ENCODE results near the gene CCL18. TPM values are rescaled to one million over a fixed set of nuclear protein-coding genes. Genes with fewer than 3 reads are reported as not detected.

Gene CCL18
- total RNA-seq, 5 donors from 2014 or later (not counting 1 experiment from before 2014, with no cell fraction given) = not detected

DNA sequence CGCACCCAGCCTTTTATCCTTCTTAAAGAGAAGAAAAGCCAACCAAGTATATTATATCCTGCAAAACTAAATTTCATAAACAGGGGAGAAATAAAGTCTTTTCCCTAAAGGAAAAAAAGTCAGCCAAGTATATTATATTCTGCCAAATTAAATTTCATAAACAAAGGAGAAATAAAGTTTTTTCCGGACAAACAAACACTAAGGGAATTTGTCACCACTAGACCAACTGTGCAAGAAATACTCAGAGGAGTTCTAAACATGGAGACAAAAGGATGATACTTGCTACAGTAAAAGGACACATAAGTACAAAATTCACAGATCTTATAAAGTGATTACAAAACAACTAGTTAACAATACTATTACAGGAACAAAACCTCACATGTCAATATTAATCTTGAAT lies 14.4 kb upstream of the CCL18 start:
- no peak overlapping the region for H3K27ac Mint-ChIP-seq
- POLR2A ChIA-PET = no interaction called here
- Histone ChIP-seq H3K4me3 (ENCODE audit: control insufficient read depth in 1 of 2, extremely low read depth in 1 of 2, low read length in 1 of 2) (no peak overlapping the region), H3K36me3 (ENCODE audit: control insufficient read depth in 2 of 2, extremely low read depth in 1 of 2, insufficient read depth in 1 of 2, low read length in 1 of 2) (no peaks in the 10 kb centered on the region), H3K9me3 (peaks cover 3% of the 10 kb centered on the region), H3K4me1 (ENCODE audit: control insufficient read depth in 1 of 2, extremely low read depth in 1 of 2, insufficient read depth in 2 of 2, low read length in 2 of 2) (no peaks in the 10 kb centered on the region), H3K27me3 (replicated peaks in 1 of 2; ENCODE audit: control insufficient read depth in 2 of 2, extremely low read depth in 1 of 2, insufficient read depth in 2 of 2, low read length in 1 of 2) (peaks cover 0 to 11% of the 10 kb centered on the region in 2 experiments), H3K27ac (ENCODE audit: low read length) (no peak overlapping the region)
- peaks cover 12 to 21% of the 10 kb centered on the region in 2 donors for H3K27me3 Mint-ChIP-seq
- CTCF ChIA-PET = no interaction called here
- no peaks in the 10 kb centered on the region for H3K4me1 Mint-ChIP-seq
- H3K36me3 Mint-ChIP-seq = peaks cover 8% of the 10 kb centered on the region
- no peak overlapping the region for H3K4me3 Mint-ChIP-seq
- DNase-seq = no peak
- WGBS (ENCODE audit: insufficient coverage) = no CpG with 5 or more reads among the region's 2 CpGs
- H3K9me3 Mint-ChIP-seq = peaks cover 6 to 33% (median 20%) of the 10 kb centered on the region in 3 donors
- ATAC-seq (replicated peaks in 1 of 4) = no peak

DNA sequence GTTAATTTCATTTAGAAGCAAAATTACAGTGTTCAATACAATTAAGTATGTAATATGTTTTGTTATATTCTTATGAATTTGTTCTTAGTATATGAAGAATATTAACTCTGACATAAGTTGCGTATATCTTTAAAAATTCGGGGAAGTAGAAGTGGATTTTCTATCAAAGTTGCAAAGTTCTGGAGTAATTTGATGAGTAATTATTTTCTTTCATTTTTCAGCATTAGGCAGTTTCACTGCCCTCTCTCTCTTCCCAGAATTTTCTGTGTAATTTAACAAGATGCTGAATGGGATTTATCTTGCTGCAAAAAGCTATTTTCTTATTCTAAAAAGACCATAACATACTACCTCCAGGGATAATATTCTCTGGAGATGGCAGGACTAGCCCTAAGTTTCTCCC lies 8.9 kb upstream of the CCL18 start:
- ATAC-seq (replicated peaks in 1 of 4) (no peak), DNase-seq (no peak)
- no CpG with 5 or more reads among the region's 2 CpGs for WGBS (ENCODE audit: insufficient coverage)
- Histone ChIP-seq H3K27ac (ENCODE audit: low read length) (no peak overlapping the region), H3K27me3 (replicated peaks in 1 of 2; ENCODE audit: control insufficient read depth in 2 of 2, extremely low read depth in 1 of 2, insufficient read depth in 2 of 2, low read length in 1 of 2) (no peaks in the 10 kb centered on the region), H3K36me3 (ENCODE audit: control insufficient read depth in 2 of 2, extremely low read depth in 1 of 2, insufficient read depth in 1 of 2, low read length in 1 of 2) (no peaks in the 10 kb centered on the region), H3K4me3 (ENCODE audit: control insufficient read depth in 1 of 2, extremely low read depth in 1 of 2, low read length in 1 of 2) (no peak overlapping the region), H3K9me3 (no peaks in the 10 kb centered on the region), H3K4me1 (ENCODE audit: control insufficient read depth in 1 of 2, extremely low read depth in 1 of 2, insufficient read depth in 2 of 2, low read length in 2 of 2) (no peaks in the 10 kb centered on the region)
- H3K36me3 Mint-ChIP-seq = no peaks in the 10 kb centered on the region
- no peak overlapping the region for H3K27ac Mint-ChIP-seq
- H3K9me3 Mint-ChIP-seq = peaks cover under 1 to 16% (median 7%) of the 10 kb centered on the region in 3 donors
- no peaks in the 10 kb centered on the region for H3K4me1 Mint-ChIP-seq
- peaks cover 5 to 9% of the 10 kb centered on the region in 2 donors for H3K27me3 Mint-ChIP-seq
- ChIA-PET POLR2A (no interaction called here), CTCF (no interaction called here)
- H3K4me3 Mint-ChIP-seq = no peak overlapping the region

DNA sequence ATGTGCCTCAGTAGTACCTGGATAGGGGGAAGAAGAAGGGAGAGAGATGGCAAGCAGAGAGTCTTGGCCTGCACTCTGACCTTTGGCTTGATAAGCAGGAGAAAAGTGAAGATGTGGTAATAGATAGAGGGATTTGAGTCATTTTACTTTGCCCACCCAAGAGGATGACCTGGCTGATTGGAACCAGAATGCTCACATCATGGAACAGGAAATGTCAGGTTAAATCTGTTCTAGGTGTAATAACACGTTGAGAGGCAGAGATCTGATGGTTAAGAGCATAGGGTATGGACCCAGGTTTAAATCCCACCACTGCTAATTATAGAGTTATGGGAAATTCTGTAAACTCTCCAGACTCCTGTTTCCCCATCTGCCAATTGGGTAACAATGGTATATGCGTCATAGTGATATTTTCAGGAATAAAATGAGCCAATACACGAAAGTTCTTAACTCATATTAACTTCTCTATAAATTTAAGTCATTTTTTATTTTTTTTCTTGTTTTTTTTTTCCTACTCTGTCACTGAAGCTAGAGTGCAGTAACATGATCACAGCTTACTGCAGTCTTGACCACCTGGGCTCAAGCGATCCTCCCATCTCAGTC lies 8.1 kb upstream of the CCL18 start:
- H3K9me3 ChIP-seq = no peaks in the 10 kb centered on the region
- no peak overlapping the region for H3K27ac ChIP-seq (ENCODE audit: low read length)
- no peaks in the 10 kb centered on the region for H3K27me3 ChIP-seq (replicated peaks in 1 of 2; ENCODE audit: control insufficient read depth in 2 of 2, extremely low read depth in 1 of 2, insufficient read depth in 2 of 2, low read length in 1 of 2)
- no peak for DNase-seq
- H3K4me1 ChIP-seq (ENCODE audit: control insufficient read depth in 1 of 2, extremely low read depth in 1 of 2, insufficient read depth in 2 of 2, low read length in 2 of 2) = no peaks in the 10 kb centered on the region
- Mint-ChIP-seq H3K9me3 (peaks cover 0 to 11% (median 5%) of the 10 kb centered on the region in 3 donors), H3K36me3 (no peaks in the 10 kb centered on the region), H3K4me1 (no peaks in the 10 kb centered on the region), H3K27me3 (peaks cover 4 to 8% of the 10 kb centered on the region in 2 donors), H3K27ac (no peak overlapping the region), H3K4me3 (no peak overlapping the region)
- no peaks in the 10 kb centered on the region for H3K36me3 ChIP-seq (ENCODE audit: control insufficient read depth in 2 of 2, extremely low read depth in 1 of 2, insufficient read depth in 1 of 2, low read length in 1 of 2)
- no CpG with 5 or more reads among the region's 4 CpGs for WGBS (ENCODE audit: insufficient coverage)
- no peak overlapping the region for H3K4me3 ChIP-seq (ENCODE audit: control insufficient read depth in 1 of 2, extremely low read depth in 1 of 2, low read length in 1 of 2)
- CTCF ChIA-PET = no interaction called here
- POLR2A ChIA-PET = no interaction called here
- ATAC-seq (replicated peaks in 1 of 4) = no peak

DNA sequence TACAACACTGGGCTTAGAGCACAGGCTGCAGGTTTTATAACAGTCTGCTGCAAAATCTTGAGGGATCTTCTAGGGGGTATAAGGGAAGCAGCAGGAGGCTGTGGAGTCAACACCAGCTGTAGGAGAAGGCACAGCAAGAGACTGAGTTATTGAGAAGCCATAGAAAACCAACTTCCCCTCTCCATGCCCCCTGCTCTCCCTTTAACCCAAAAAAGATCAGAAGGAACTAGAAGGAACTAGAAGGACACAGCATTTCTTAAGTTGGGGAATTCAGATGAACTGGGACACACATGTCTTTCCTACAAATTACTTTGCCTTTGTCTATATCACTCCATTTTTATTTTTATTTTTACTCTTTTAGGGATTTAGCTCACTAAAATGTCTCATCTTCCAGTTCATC lies 6.2 kb upstream of the CCL18 start:
- Mint-ChIP-seq H3K4me3 (no peak overlapping the region), H3K27ac (no peak overlapping the region), H3K36me3 (no peaks in the 10 kb centered on the region), H3K27me3 (peaks cover 8 to 15% of the 10 kb centered on the region in 2 donors), H3K4me1 (no peaks in the 10 kb centered on the region), H3K9me3 (no peaks in the 10 kb centered on the region)
- H3K4me1 ChIP-seq (ENCODE audit: control insufficient read depth in 1 of 2, extremely low read depth in 1 of 2, insufficient read depth in 2 of 2, low read length in 2 of 2) = no peaks in the 10 kb centered on the region
- CTCF ChIA-PET = no interaction called here
- no peak overlapping the region for H3K4me3 ChIP-seq (ENCODE audit: control insufficient read depth in 1 of 2, extremely low read depth in 1 of 2, low read length in 1 of 2)
- DNase-seq (no peak), ATAC-seq (replicated peaks in 1 of 4) (no peak)
- POLR2A ChIA-PET = no interaction called here
- no peaks in the 10 kb centered on the region for H3K9me3 ChIP-seq
- no peak overlapping the region for H3K27ac ChIP-seq (ENCODE audit: low read length)
- H3K27me3 ChIP-seq (replicated peaks in 1 of 2; ENCODE audit: control insufficient read depth in 2 of 2, extremely low read depth in 1 of 2, insufficient read depth in 2 of 2, low read length in 1 of 2) = no peaks in the 10 kb centered on the region
- H3K36me3 ChIP-seq (ENCODE audit: control insufficient read depth in 2 of 2, extremely low read depth in 1 of 2, insufficient read depth in 1 of 2, low read length in 1 of 2) = no peaks in the 10 kb centered on the region

DNA sequence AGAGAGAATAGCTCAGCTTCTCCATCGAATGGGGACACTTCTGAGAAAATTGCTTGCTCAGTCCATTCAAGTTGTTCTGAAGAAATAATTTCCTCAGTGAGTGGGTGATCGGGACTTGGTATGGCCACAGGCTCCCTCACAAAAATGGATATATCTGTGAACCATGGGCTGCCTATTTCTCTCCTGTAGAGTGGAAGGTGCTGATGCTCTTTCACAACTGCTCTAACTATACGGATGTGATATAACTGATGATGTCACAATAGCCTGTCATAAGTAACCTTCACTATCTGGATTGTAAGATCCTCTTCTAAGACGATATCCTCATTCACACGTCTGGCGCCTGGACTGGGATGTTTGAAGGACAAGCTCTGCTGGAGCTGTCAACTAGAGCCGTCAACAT lies 4.7 kb upstream of the CCL18 start:
- no peaks in the 10 kb centered on the region for H3K36me3 ChIP-seq (ENCODE audit: control insufficient read depth in 2 of 2, extremely low read depth in 1 of 2, insufficient read depth in 1 of 2, low read length in 1 of 2)
- H3K27ac ChIP-seq (ENCODE audit: low read length) = no peak overlapping the region
- no peaks in the 10 kb centered on the region for H3K9me3 ChIP-seq
- no peaks in the 10 kb centered on the region for H3K36me3 Mint-ChIP-seq
- no peak overlapping the region for H3K4me3 ChIP-seq (ENCODE audit: control insufficient read depth in 1 of 2, extremely low read depth in 1 of 2, low read length in 1 of 2)
- ChIA-PET CTCF (interaction anchor here in 1 of 2 donors (0.7 kb wide), 1 partner anchor 13 kb away, joined by 7 read pairs; no protein-coding TSS in a partner anchor), POLR2A (no interaction called here)
- H3K4me1 ChIP-seq (ENCODE audit: control insufficient read depth in 1 of 2, extremely low read depth in 1 of 2, insufficient read depth in 2 of 2, low read length in 2 of 2) = no peaks in the 10 kb centered on the region
- H3K4me3 Mint-ChIP-seq = no peak overlapping the region
- no peaks in the 10 kb centered on the region for H3K4me1 Mint-ChIP-seq
- no peaks in the 10 kb centered on the region for H3K9me3 Mint-ChIP-seq
- H3K27me3 Mint-ChIP-seq = peaks cover 8 to 15% of the 10 kb centered on the region in 2 donors
- 100% methylated on average over 4 of the region's 7 CpGs for WGBS (ENCODE audit: insufficient coverage)
- DNase-seq = no peak
- H3K27ac Mint-ChIP-seq = no peak overlapping the region
- no peaks in the 10 kb centered on the region for H3K27me3 ChIP-seq (replicated peaks in 1 of 2; ENCODE audit: control insufficient read depth in 2 of 2, extremely low read depth in 1 of 2, insufficient read depth in 2 of 2, low read length in 1 of 2)
- no peak for ATAC-seq (replicated peaks in 1 of 4)

DNA sequence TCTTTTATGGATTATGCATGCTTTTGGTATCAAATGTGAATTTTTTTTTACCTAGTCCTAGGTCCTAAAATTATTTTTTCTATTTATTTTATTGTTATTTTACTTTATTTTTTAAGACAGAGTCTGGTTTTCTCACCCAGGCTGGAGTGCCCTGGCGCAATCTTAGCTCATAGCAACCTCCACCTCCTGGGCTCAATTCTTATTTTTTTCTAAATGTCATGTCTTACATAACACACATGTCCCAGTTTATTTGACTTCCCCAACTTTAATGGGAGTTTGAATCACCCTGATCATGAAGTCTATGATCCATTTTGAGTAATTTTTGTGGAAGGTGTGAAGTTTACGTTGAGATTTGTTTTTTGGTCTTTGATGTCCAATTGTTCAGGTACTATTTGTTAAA lies 3.3 kb upstream of the CCL18 start:
- no peak for ATAC-seq (replicated peaks in 1 of 4)
- Histone ChIP-seq H3K4me3 (ENCODE audit: control insufficient read depth in 1 of 2, extremely low read depth in 1 of 2, low read length in 1 of 2) (no peak overlapping the region), H3K36me3 (ENCODE audit: control insufficient read depth in 2 of 2, extremely low read depth in 1 of 2, insufficient read depth in 1 of 2, low read length in 1 of 2) (no peaks in the 10 kb centered on the region), H3K4me1 (ENCODE audit: control insufficient read depth in 1 of 2, extremely low read depth in 1 of 2, insufficient read depth in 2 of 2, low read length in 2 of 2) (peaks cover 0 to 5% of the 10 kb centered on the region in 2 experiments), H3K27ac (ENCODE audit: low read length) (no peak overlapping the region), H3K9me3 (no peaks in the 10 kb centered on the region), H3K27me3 (replicated peaks in 1 of 2; ENCODE audit: control insufficient read depth in 2 of 2, extremely low read depth in 1 of 2, insufficient read depth in 2 of 2, low read length in 1 of 2) (no peaks in the 10 kb centered on the region)
- Mint-ChIP-seq H3K36me3 (no peaks in the 10 kb centered on the region), H3K27ac (no peak overlapping the region), H3K4me1 (peaks cover 0 to 3% (median 0%) of the 10 kb centered on the region in 3 donors), H3K4me3 (no peak overlapping the region), H3K27me3 (peaks cover 8 to 15% of the 10 kb centered on the region in 2 donors), H3K9me3 (no peaks in the 10 kb centered on the region)
- DNase-seq = no peak
- POLR2A ChIA-PET = no interaction called here
- CTCF ChIA-PET = no interaction called here
- WGBS (ENCODE audit: insufficient coverage) = no CpG with 5 or more reads among the region's 2 CpGs

All from T-cell (primary cell).